Stimulated activated CD4-positive, alpha-beta T cell treated with anti-CD3 and anti-CD28 coated beads, TNF-alpha, amount 100 ng/mL, for 1 hour (primary cell): Measurements from ENCODE around the gene IFNGR1.

ENCODE experiments used
- DNase-seq, 3 donors: peaks; one replicate each; pipeline ENCODE4 v3.0.0-alpha.2; 2020; ENCODE audit warnings: low read depth in 3 of 3, low spot score in 1 of 3

Gene IFNGR1

DNA sequence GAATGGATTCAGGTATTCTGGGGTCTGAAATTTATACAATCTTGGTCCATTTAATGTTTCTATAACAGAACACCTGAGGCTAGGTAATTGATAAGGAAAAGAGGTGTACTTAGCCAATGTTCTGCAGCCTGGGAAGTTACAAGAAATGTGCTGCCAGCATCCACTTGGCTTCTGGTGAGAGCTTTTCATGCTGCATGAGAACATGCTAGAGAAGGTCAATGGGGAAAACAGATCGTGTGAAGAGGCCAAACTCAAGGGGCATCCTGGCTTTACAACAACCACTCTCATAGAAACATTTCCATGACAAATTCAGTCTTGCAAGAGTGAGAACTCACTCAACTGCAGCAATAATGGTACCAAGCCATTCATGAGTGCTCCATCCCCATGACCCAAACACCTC is 62.5 kb downstream of the IFNGR1 start:
- DNase-seq, result no peak

DNA sequence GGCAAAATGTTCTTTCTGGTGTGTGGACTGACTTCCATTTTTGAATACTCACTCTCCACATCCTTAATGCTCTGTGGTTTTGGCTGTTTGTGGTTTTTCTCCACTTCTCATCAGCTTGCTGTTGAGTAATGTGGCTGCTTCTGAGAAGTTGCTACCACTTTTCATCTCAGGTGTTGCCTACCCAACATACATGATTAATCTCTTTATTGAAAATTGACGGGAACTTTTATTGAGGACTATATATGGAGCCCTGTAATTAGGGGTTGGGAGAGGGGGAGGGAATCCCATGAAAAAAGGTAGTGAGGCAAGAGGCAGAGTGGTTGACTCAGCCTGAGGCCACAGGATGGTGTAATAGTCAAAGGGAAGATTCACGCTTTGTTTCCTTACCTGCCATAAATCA is 63.4 kb downstream of the IFNGR1 start:
- DNase-seq, result no peak

DNA sequence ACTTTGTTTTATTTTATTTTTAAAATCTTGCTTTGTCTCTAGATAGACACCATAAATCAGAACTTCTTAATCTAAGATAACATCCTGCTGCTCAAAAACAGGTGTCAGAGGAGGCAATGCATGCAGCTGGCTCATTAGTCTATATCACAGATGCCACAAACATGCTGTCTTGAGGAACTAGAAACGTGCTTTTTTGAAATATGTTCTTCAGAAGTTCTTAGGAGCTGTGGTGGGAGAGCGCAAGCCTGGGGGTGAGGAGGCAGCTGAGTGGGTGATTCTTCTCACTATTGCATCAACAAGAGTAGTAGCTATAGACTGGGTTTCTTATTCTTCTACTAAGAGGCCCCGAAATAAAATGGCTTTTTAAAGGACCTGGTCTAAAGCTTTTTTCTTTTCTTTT is 69.1 kb downstream of the IFNGR1 start:
- DNase-seq, result no peak

DNA sequence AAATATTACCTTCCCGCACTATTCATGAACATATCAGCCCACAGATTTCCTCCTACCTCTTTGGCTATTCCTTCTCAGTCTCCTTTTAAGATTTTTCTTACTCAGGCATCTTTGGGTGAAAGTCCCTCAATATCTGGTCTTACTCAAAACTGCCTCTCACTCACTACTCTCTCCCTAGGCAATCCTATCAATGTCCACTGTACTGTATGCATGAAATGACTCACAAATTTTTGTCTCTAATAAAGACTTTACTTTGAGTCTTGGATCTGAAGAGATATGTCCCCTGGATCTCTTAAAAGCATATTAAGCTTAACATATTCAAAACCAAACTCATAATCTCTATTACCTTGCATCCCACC is 70.2 kb downstream of the IFNGR1 start:
- no peak for DNase-seq

DNA sequence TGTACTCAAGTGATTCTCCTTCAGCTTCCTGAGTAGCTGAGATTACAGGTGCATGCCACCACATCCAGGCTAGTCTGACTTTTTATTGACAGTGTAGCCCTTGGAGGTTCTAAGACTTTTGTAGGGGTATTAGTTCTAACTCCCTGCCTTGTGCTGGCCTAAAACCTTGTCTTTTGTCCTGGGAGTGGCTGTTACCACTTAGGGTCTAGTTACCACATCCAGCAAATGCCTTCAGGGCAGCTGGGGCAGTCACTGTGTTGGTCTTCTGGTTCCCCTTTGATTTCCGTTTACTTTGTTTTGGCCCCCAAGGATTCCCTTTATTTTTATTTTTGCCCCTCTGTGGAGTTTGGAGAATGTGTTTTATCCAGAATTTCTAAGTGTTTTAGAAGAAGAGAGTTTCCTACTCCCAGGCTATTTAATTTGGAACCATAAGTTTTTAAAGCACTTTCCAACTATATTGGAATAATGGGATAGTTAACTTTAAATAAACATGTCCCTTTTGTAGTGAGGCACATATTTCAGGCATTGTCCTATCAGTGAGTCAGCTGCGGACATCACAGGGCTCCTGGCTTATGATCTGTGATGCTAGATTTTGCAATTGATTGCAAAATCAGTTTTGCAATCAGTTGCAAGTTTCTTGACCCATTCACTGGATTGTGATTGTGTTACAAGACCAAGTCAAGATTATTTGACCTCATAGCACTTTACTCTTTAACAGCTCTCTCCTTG is 70.7 kb downstream of the IFNGR1 start:
- DNase-seq, result no peak
